HFFc6 (cell line): Measurements from ENCODE around the gene PDE6D. TPM values are rescaled to one million over a fixed set of nuclear protein-coding genes. Genes with fewer than 3 reads are reported as not detected.

Source experiments
- DNase-seq: peaks from one replicate; pipeline ENCODE4 v3.0.0-alpha.2; 2018
- H3K27ac Mint-ChIP-seq: 2 replicates; pipeline ENCODE4 v1.8.0; 2020; ENCODE audit warnings: mild to moderate bottlenecking, mixed read lengths
- H3K27me3 Mint-ChIP-seq: 2 replicates; pipeline ENCODE4 v1.8.0; 2021; ENCODE audit warnings: mild to moderate bottlenecking, moderate library complexity, mixed read lengths; ENCODE audit not compliant: insufficient read depth
- H3K36me3 Mint-ChIP-seq: 2 replicates; pipeline ENCODE4 v1.8.0; 2021; ENCODE audit warnings: low read depth, mixed read lengths
- H3K4me1 Mint-ChIP-seq: 2 replicates; pipeline ENCODE4 v1.8.0; 2020; ENCODE audit warnings: low read depth, mixed read lengths
- H3K4me3 Mint-ChIP-seq: 2 replicates; pipeline ENCODE4 v1.8.0; 2020; ENCODE audit warnings: mild to moderate bottlenecking, moderate library complexity, mixed read lengths
- H3K9me3 Mint-ChIP-seq: 2 replicates; pipeline ENCODE4 v1.8.0; 2020; ENCODE audit warnings: mild to moderate bottlenecking, mixed read lengths
- total RNA-seq, 6 experiments: library from RNA; stranded (reverse); fragmentation: NEBNext Ultra II Directional; extraction: Animal tissue kit (Norgen Biotek cat#: 25700); gene quantifications; 2 replicates in 1 of 6; 3 replicates in 5 of 6; pipeline ENCODE4 v1.2.3, GENCODE V29; 2021
- TF ChIP-seq, protein P1 (sequence below): fragments of 200-600 bp; sonication (generic); IDR thresholded peaks from 2 replicates; pipeline ENCODE4 v1.5.0; 2021; ENCODE audit warnings: antibody characterized with exemption, mild to moderate bottlenecking

The PDE6D gene
- total RNA-seq, 6 experiments from 2014 or later: 20.1 to 24.7 (median 22.4) TPM

- TF ChIP-seq, protein P1, sequence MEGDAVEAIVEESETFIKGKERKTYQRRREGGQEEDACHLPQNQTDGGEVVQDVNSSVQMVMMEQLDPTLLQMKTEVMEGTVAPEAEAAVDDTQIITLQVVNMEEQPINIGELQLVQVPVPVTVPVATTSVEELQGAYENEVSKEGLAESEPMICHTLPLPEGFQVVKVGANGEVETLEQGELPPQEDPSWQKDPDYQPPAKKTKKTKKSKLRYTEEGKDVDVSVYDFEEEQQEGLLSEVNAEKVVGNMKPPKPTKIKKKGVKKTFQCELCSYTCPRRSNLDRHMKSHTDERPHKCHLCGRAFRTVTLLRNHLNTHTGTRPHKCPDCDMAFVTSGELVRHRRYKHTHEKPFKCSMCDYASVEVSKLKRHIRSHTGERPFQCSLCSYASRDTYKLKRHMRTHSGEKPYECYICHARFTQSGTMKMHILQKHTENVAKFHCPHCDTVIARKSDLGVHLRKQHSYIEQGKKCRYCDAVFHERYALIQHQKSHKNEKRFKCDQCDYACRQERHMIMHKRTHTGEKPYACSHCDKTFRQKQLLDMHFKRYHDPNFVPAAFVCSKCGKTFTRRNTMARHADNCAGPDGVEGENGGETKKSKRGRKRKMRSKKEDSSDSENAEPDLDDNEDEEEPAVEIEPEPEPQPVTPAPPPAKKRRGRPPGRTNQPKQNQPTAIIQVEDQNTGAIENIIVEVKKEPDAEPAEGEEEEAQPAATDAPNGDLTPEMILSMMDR: no peak
- Mint-ChIP-seq H3K27ac (peak overlapping the region; percentile 67), H3K4me3 (peak overlapping the region; percentile 94), H3K4me1 (peaks cover 50% of the 10 kb centered on the region), H3K9me3 (no peaks in the 10 kb centered on the region), H3K36me3 (no peaks in the 10 kb centered on the region), H3K27me3 (no peaks in the 10 kb centered on the region; the same call in 1 of the 2 replicates)
- no peak for DNase-seq
Measured at GRCh38 chr2:231785413-231785812, 4.3 kb upstream of the PDE6D start.

- Mint-ChIP-seq H3K27ac (peak overlapping the region; percentile 83), H3K4me1 (peaks cover 50% of the 10 kb centered on the region), H3K27me3 (no peaks in the 10 kb centered on the region; the same call in 1 of the 2 replicates), H3K9me3 (no peaks in the 10 kb centered on the region), H3K4me3 (peak overlapping the region; percentile 98), H3K36me3 (no peaks in the 10 kb centered on the region)
- DNase-seq: peak; percentile 35
- TF ChIP-seq, protein P1: no peak
Measured at GRCh38 chr2:231781798-231782726, 980 bp upstream of the PDE6D start.

DNA sequence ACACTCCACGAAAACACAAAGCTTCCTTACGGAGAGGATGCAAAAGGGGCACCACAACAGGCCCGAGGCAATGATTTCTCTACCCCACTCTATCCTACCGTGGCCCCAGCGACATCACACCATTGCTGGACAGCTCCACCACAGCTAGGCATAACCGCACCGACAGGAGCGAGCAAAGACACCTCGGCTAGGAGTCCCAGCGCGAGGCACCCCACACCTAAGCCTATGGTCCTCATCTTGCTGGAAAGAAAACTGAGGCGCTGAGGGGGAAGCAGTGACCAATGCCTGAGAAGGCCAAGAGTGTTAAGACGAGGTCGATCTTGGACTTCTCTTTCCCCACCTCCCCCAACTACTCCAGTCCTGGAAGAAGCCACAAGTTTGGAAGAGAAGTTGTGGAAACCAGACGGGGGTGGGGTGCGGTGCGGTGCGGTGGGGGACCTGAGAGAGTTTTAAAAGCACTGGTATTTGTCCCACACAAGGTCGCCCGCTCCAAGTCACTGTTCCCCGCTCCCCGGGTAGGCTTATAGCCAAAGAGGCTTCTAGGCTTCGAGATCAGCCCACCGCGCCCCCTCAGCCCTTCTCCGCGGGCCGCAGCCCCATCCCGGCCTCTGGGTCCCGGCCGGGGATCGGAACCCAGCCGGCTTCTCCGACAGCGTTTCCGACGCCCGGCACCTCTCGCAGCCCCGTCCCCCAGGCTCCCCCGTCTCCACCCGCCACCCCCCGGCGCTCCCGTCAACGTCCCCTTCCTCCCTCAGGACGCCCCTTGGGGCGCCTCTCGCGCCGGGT lies 766 bp downstream of the PDE6D start:
- Mint-ChIP-seq H3K4me3 (peak overlapping the region; percentile 98), H3K27me3 (no peaks in the 10 kb centered on the region; the same call in 1 of the 2 replicates), H3K9me3 (no peaks in the 10 kb centered on the region), H3K36me3 (no peaks in the 10 kb centered on the region), H3K27ac (peak overlapping the region; percentile 45), H3K4me1 (peaks cover 41% of the 10 kb centered on the region)
- DNase-seq: no peak
- TF ChIP-seq, protein P1: no peak

- Mint-ChIP-seq H3K27ac (no peak overlapping the region; the same call in 1 of the 2 replicates), H3K4me1 (peaks cover 34% of the 10 kb centered on the region), H3K4me3 (no peak overlapping the region), H3K36me3 (peaks cover 11% of the 10 kb centered on the region), H3K9me3 (no peaks in the 10 kb centered on the region; the same call in 1 of the 2 replicates), H3K27me3 (peaks cover 1% of the 10 kb centered on the region; the same call in 1 of the 2 replicates)
- DNase-seq: no peak
- TF ChIP-seq, protein P1: no peak
Measured at GRCh38 chr2:231769170-231770136, 11.6 kb downstream of the PDE6D start.
